Activated CD4-positive, CD25-positive, alpha-beta regulatory T cell (primary cell): Measurements from ENCODE around the gene GLRB.
"Not testable (repeated sequence)": the region's sequence is repeated elsewhere in the genome, so short reads cannot be mapped to it uniquely, and the experiment has no call there.

Experiments used
- DNase-seq, 4 experiments: peaks; one replicate each; lab custom pipeline; 2025; lab: John Stamatoyannopoulos, UW

Gene GLRB

GRCh38 chr4:157128395-157128794 lies 52.4 kb downstream of the GLRB start:
- no peak for DNase-seq

DNA sequence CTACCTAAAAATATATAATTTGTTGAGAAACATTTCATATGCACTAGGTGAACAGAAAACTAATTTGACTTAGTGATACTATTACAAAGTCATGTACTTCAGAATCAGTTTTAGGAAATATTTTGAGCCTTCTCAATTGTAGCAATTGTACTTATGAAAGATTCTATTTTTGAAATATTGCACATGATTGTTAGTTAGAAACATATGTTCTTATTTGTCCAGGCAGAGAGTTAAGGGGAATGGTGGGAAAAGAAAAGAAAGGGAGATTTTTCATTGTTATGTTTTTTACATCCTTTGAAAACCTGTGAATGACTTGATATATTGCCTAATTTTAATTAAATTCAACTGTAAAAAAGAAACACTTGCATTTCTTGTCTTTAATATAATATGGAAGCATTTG lies 66.0 kb downstream of the GLRB start:
- no peak for DNase-seq

- DNase-seq = no peak
Measured at GRCh38 chr4:157143369-157143768, 67.4 kb downstream of the GLRB start.

DNA sequence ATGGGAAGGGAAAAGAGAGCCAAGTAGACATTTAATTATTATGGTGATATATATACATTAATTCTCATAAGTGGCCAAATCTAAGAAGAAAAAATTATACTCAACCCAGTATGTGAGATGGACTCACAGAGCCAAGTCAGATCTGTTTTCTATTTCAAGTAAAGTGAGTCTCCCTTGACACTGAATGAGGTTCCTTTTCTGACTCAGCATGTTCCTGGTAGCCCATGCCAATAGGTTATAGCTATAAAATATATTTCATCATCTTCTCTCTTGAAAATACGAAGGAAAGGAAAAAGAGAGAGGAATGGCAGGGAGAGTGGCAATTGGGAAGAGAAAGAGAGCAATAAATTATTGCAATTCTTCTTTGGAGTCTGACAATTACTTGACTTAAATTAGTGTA lies 75.8 kb downstream of the GLRB start:
- DNase-seq = no peak

DNA sequence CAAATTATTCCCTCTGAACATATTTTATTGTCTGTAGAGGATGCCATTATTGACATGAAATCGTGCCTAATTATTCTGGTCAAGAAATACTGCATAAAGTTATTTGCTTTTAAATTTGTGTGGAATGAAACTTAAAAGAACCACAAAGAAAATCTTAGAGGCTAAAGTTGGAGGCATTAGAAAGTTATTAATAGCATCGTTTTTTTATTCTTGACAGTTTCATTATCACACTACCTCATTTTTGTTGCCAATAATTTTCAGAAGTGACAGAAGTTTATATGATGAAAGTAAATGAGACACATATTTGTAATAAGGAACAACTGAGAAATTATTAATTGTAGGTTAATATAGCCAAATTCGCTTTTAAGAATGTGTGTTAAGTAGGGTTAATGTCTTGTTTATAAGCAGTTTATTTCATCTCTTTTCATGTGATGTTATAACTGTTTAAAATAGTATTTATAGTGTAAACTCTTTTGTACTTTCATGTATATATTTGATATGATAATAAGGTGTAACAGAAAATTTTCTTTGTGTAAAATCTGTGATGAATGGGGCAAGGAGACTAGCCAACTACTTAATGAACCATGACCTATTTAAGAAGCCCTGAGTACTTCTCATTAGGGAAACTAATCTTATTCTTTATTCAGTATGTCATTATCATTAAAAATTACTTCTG lies 90.1 kb downstream of the GLRB start:
- DNase-seq = no peak

DNA sequence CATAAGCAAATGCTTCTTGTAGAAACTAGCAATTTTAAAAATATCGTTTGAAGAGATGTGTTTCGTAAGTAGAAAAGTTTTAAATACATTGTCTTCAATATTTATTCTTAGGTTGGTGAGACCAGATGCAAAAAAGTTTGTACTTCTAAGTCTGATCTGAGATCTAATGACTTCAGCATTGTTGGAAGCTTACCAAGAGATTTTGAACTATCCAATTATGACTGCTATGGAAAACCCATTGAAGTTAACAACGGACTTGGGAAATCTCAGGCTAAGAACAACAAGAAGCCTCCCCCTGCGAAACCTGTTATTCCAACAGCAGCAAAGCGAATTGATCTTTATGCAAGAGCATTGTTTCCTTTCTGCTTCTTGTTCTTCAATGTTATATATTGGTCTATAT lies 94.4 kb downstream of the GLRB start:
- no peak for DNase-seq

GRCh38 chr4:157172011-157172410 lies 96.1 kb downstream of the GLRB start:
- DNase-seq = no peak

DNA sequence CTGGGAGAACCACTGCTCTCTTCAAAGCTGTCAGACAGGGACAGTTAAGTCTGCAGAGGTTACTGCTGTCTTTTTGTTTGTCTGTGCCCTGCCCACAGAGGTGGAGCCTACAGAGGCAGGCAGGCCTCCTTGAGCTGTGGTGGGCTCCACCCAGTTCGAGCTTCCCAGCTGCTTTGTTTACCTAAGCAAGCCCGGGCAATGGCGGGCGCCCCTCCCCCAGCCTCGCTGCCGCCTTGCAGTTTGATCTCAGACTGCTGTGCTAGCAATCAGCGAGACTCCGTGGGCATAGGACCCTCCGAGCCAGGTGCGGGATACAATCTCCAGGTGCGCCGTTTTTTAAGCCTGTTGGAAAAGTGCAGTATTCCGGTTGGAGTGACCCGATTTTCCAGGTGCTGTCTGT lies 104.3 kb downstream of the GLRB start:
- DNase-seq = not testable (repeated sequence)

- no peak for DNase-seq
Measured at GRCh38 chr4:157184300-157184699, 108.3 kb downstream of the GLRB start.

GRCh38 chr4:157185363-157185762 lies 109.4 kb downstream of the GLRB start:
- DNase-seq = no peak

- no peak for DNase-seq
Measured at GRCh38 chr4:157195374-157195773, 119.4 kb downstream of the GLRB start.

- no peak for DNase-seq
Measured at GRCh38 chr4:157196046-157196445, 120.1 kb downstream of the GLRB start.

DNA sequence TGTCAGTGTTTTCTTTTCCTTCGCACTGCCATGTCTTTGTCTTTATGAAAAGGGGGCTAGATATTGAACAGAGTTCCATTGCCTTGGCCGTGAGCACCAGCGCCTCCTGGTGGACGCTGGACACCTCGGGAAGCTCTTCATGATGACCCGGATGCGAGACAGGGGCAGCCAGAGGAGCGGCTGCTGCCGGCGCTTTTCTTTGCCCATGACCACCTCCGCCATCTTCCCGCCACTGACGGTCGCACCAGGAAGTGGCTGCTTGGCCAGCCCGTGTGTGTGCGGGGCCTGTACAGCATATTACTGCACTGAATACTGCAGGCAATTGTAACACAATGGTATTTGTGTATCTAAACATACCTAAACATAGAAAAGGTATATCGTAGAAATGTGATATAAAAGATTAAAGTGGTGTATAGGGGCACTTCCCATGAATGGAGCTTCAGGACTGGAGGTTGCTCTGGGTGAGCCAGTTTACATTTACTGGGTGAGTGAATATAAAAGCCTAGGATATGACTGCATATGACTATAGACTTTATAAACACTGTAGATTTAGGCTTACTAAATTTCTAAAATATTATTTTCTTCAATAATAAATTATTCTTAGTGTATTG lies 128.8 kb downstream of the GLRB start:
- no peak for DNase-seq

GRCh38 chr4:157217708-157218107 lies 141.8 kb downstream of the GLRB start:
- DNase-seq = no peak

- no peak for DNase-seq
Measured at GRCh38 chr4:157219711-157220370, 143.9 kb downstream of the GLRB start.

GRCh38 chr4:157220371-157220881 lies 144.5 kb downstream of the GLRB start, which contains the start of gene GRIA2:
Gene GRIA2 (plus strand): TSS chr4:157220728. CDS start chr4:157221043, 315 bp downstream.
- DNase-seq = no peak

- no peak for DNase-seq
Measured at GRCh38 chr4:157221426-157221894, 145.5 kb downstream of the GLRB start.
